HEK293 (cell line): ENCODE results near the gene RASSF8.
A peak's percentile ranks its signal among the peaks of the same experiment; 100 is the strongest.

Experiments used
- CTCF ChIA-PET: fragments of 350-600 bp; formaldehyde crosslinking; extraction: SDS; loops from one replicate; lab custom pipeline; 2021; ENCODE audit warnings: antibody characterized with exemption; lab: Yijun Ruan, JAX
- POLR2A ChIA-PET: fragments of 300-600 bp; formaldehyde crosslinking; extraction: SDS; loops from one replicate; lab custom pipeline; 2020; ENCODE audit warnings: antibody characterized with exemption, inconsistent platforms; lab: Yijun Ruan, JAX
- H3K27ac ChIP-seq: fragments of 200-500 bp; sonication (Bioruptor generic); 2 replicates; pipeline ENCODE4 v1.5.1; 2014; ENCODE audit warnings: low read depth, low read length, control low read depth, inconsistent platforms; ENCODE audit errors: extremely low read depth
- H3K36me3 ChIP-seq, 2 experiments: fragments of 200-500 bp in 1 of 2; sonication (Bioruptor generic) in 1 of 2; 1 replicate in 1 of 2; 2 replicates in 1 of 2; pipeline ENCODE4 v1.5.1; 2014 to 2017; ENCODE audit warnings: inconsistent platforms in 2 of 2, low read length in 2 of 2; ENCODE audit not compliant: control insufficient read depth in 2 of 2, insufficient read depth in 1 of 2
- H3K4me1 ChIP-seq: fragments of 200-500 bp; sonication (Bioruptor generic); 2 replicates; pipeline ENCODE4 v1.5.1; 2014; ENCODE audit warnings: mild to moderate bottlenecking, low read length, inconsistent platforms; ENCODE audit not compliant: control insufficient read depth, insufficient read depth
- H3K4me3 ChIP-seq: 2 replicates; pipeline ENCODE4 v1.5.1; 2011; ENCODE audit warnings: low read depth, mild to moderate bottlenecking, control low read depth, low read length, moderate library complexity
- H3K9me3 ChIP-seq: fragments of 200-500 bp; sonication (Bioruptor generic); 2 replicates; pipeline ENCODE4 v1.5.1; 2014; ENCODE audit warnings: low read depth, low read length, inconsistent platforms; ENCODE audit not compliant: control insufficient read depth, insufficient read depth
- GLIS1 ChIP-seq: fragments of 450-650 bp; formaldehyde crosslinking; IDR thresholded peaks from 2 replicates; pipeline ENCODE4 v1.5.1; 2016; ENCODE audit warnings: missing biosample characterization, missing genetic modification characterization
- HOXA7 ChIP-seq: sonication (generic); formaldehyde crosslinking; IDR thresholded peaks from 2 replicates; pipeline ENCODE4 v1.8.1; 2022; ENCODE audit warnings: missing genetic modification reagents, borderline replicate concordance
- KLF1 ChIP-seq: fragments of 450-650 bp; formaldehyde crosslinking; IDR thresholded peaks from 2 replicates; pipeline ENCODE4 v1.5.1; 2016; ENCODE audit warnings: missing biosample characterization, missing genetic modification characterization
- KLF9 ChIP-seq: fragments of 450-650 bp; formaldehyde crosslinking; IDR thresholded peaks from 2 replicates; pipeline ENCODE4 v1.5.1; 2016; ENCODE audit warnings: missing biosample characterization, missing genetic modification characterization, low read depth
- OSR2 ChIP-seq: fragments of 450-650 bp; formaldehyde crosslinking; IDR thresholded peaks from 2 replicates; pipeline ENCODE4 v1.5.1; 2016; ENCODE audit warnings: missing biosample characterization, missing genetic modification characterization
- PRDM6 ChIP-seq: fragments of 450-650 bp; formaldehyde crosslinking; IDR thresholded peaks from 2 replicates; pipeline ENCODE4 v1.5.1; 2017; ENCODE audit warnings: missing biosample characterization, missing genetic modification characterization
- SALL2 ChIP-seq: fragments of 450-650 bp; formaldehyde crosslinking; IDR thresholded peaks from 2 replicates; pipeline ENCODE4 v1.5.0; 2017; ENCODE audit warnings: missing biosample characterization, mild to moderate bottlenecking, missing genetic modification characterization, borderline replicate concordance
- SP3 ChIP-seq: fragments of 450-650 bp; formaldehyde crosslinking; IDR thresholded peaks from 2 replicates; pipeline ENCODE4 v1.5.1; 2016; ENCODE audit warnings: missing biosample characterization, missing genetic modification characterization
- WT1 ChIP-seq: fragments of 450-650 bp; formaldehyde crosslinking; IDR thresholded peaks from 2 replicates; pipeline ENCODE4 v1.5.1; 2016; ENCODE audit warnings: missing biosample characterization, missing genetic modification characterization
- ZBTB10 ChIP-seq: fragments of 450-650 bp; formaldehyde crosslinking; IDR thresholded peaks from 2 replicates; pipeline ENCODE4 v1.5.1; 2016; ENCODE audit warnings: missing biosample characterization, missing genetic modification characterization
- ZBTB17 ChIP-seq: fragments of 450-650 bp; formaldehyde crosslinking; IDR thresholded peaks from 2 replicates; pipeline ENCODE4 v1.5.1; 2016; ENCODE audit warnings: missing biosample characterization, missing genetic modification characterization
- ZNF121 ChIP-seq: fragments of 450-650 bp; formaldehyde crosslinking; IDR thresholded peaks from 2 replicates; pipeline ENCODE4 v1.5.1; 2016; ENCODE audit warnings: missing biosample characterization, missing genetic modification characterization
- ZNF184 ChIP-seq: fragments of 450-650 bp; IDR thresholded peaks from 2 replicates; pipeline ENCODE4 v1.5.1; 2018; ENCODE audit warnings: missing biosample characterization, mild to moderate bottlenecking, missing genetic modification characterization
- ZNF24 ChIP-seq: fragments of 450-650 bp; formaldehyde crosslinking; IDR thresholded peaks from 2 replicates; pipeline ENCODE4 v1.5.1; 2016; ENCODE audit warnings: missing biosample characterization, missing genetic modification characterization
- ZNF362 ChIP-seq: fragments of 450-650 bp; formaldehyde crosslinking; IDR thresholded peaks from 2 replicates; pipeline ENCODE4 v1.5.1; 2016; ENCODE audit warnings: missing biosample characterization, missing genetic modification characterization
- ZNF366 ChIP-seq: fragments of 450-650 bp; formaldehyde crosslinking; conservative IDR thresholded peaks from 2 replicates; pipeline ENCODE4 v1.5.1; 2016; ENCODE audit warnings: missing biosample characterization, missing genetic modification characterization
- ZNF394 ChIP-seq: fragments of 450-650 bp; formaldehyde crosslinking; IDR thresholded peaks from 2 replicates; pipeline ENCODE4 v1.5.1; 2016; ENCODE audit warnings: missing biosample characterization, missing genetic modification characterization, mild to moderate bottlenecking, moderate library complexity, borderline replicate concordance
- ZNF585B ChIP-seq: fragments of 450-650 bp; formaldehyde crosslinking; IDR thresholded peaks from 2 replicates; pipeline ENCODE4 v1.5.1; 2016; ENCODE audit warnings: missing biosample characterization, missing genetic modification characterization
- ZNF629 ChIP-seq: fragments of 450-650 bp; formaldehyde crosslinking; IDR thresholded peaks from 2 replicates; pipeline ENCODE4 v1.5.1; 2017; ENCODE audit warnings: missing biosample characterization, missing genetic modification characterization
- ZNF692 ChIP-seq: fragments of 450-650 bp; formaldehyde crosslinking; IDR thresholded peaks from 2 replicates; pipeline ENCODE4 v1.5.1; 2016; ENCODE audit warnings: missing biosample characterization, missing genetic modification characterization
- ZNF843 ChIP-seq: fragments of 450-650 bp; formaldehyde crosslinking; IDR thresholded peaks from 2 replicates; pipeline ENCODE4 v1.5.1; 2016; ENCODE audit warnings: missing biosample characterization, missing genetic modification characterization
- ZXDB ChIP-seq: fragments of 450-650 bp; formaldehyde crosslinking; IDR thresholded peaks from 2 replicates; pipeline ENCODE4 v1.5.1; 2016; ENCODE audit warnings: missing biosample characterization, missing genetic modification characterization
- TF ChIP-seq, protein P1 (sequence below): fragments of 450-650 bp; formaldehyde crosslinking; IDR thresholded peaks from 2 replicates; pipeline ENCODE4 v1.5.1; 2017; ENCODE audit warnings: missing biosample characterization, missing genetic modification characterization
- TF ChIP-seq, protein P2 (sequence below): fragments of 450-650 bp; formaldehyde crosslinking; IDR thresholded peaks from 2 replicates; pipeline ENCODE4 v1.5.1; 2016; ENCODE audit warnings: missing biosample characterization, missing genetic modification characterization
- TF ChIP-seq, protein P3 (sequence below): fragments of 450-650 bp; formaldehyde crosslinking; IDR thresholded peaks from 2 replicates; pipeline ENCODE4 v1.5.1; 2017; ENCODE audit warnings: missing biosample characterization, missing genetic modification characterization

RASSF8 gene

GRCh38 chr12:26010293-26010821, 51.9 kb downstream of the RASSF8 start:
- Histone ChIP-seq H3K36me3 (no peaks in the 10 kb centered on the region), H3K4me1 (peaks cover 15% of the 10 kb centered on the region), H3K9me3 (no peaks in the 10 kb centered on the region), H3K4me3 (no peak overlapping the region), H3K27ac (no peak overlapping the region)
- ChIA-PET POLR2A (no interaction called here), CTCF (no interaction called here)
- TF ChIP-seq OSR2 (tag by site-specific recombination) = peak; percentile 88
- TF ChIP-seq ZNF843 (tag by site-specific recombination) = peak; percentile 90
- TF ChIP-seq HOXA7 (CRISPR knock-in tag) = no peak
- peak; percentile 60; the same call in 1 of the 2 replicates for TF ChIP-seq ZNF24
- TF ChIP-seq PRDM6 (tag by site-specific recombination) = peak; percentile 85
- TF ChIP-seq ZBTB10 (tag by site-specific recombination) = 0 out of 2 replicates have a peak, but pooled peaks have one; percentile 17
- peak; percentile 84 for TF ChIP-seq ZXDB
- peak; percentile 49; the same call in 1 of the 2 replicates for TF ChIP-seq ZNF394 (tag by site-specific recombination)
- TF ChIP-seq, protein P1, sequence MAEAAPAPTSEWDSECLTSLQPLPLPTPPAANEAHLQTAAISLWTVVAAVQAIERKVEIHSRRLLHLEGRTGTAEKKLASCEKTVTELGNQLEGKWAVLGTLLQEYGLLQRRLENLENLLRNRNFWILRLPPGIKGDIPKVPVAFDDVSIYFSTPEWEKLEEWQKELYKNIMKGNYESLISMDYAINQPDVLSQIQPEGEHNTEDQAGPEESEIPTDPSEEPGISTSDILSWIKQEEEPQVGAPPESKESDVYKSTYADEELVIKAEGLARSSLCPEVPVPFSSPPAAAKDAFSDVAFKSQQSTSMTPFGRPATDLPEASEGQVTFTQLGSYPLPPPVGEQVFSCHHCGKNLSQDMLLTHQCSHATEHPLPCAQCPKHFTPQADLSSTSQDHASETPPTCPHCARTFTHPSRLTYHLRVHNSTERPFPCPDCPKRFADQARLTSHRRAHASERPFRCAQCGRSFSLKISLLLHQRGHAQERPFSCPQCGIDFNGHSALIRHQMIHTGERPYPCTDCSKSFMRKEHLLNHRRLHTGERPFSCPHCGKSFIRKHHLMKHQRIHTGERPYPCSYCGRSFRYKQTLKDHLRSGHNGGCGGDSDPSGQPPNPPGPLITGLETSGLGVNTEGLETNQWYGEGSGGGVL (tag by site-specific recombination) = peak; percentile 78
- TF ChIP-seq, protein P2, sequence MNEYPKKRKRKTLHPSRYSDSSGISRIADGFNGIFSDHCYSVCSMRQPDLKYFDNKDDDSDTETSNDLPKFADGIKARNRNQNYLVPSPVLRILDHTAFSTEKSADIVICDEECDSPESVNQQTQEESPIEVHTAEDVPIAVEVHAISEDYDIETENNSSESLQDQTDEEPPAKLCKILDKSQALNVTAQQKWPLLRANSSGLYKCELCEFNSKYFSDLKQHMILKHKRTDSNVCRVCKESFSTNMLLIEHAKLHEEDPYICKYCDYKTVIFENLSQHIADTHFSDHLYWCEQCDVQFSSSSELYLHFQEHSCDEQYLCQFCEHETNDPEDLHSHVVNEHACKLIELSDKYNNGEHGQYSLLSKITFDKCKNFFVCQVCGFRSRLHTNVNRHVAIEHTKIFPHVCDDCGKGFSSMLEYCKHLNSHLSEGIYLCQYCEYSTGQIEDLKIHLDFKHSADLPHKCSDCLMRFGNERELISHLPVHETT (tag by site-specific recombination) = no peak
- 0 out of 2 replicates have a peak, but pooled peaks have one; percentile 17 for TF ChIP-seq KLF9 (tag by site-specific recombination)
- 0 out of 2 replicates have a peak, but pooled peaks have one; percentile 1 for TF ChIP-seq ZNF585B
- TF ChIP-seq SALL2 = no peak
- peak; percentile 64; the same call in 1 of the 2 replicates for TF ChIP-seq KLF1 (tag by site-specific recombination)
- 0 out of 2 replicates have a peak, but pooled peaks have one; percentile 49 for TF ChIP-seq ZNF366 (tag by site-specific recombination)
- no peak for TF ChIP-seq ZNF121 (tag by site-specific recombination)
- TF ChIP-seq ZNF184 (tag by site-specific recombination) = no peak
- 0 out of 2 replicates have a peak, but pooled peaks have one; percentile 15 for TF ChIP-seq SP3 (tag by site-specific recombination)
- TF ChIP-seq ZNF362 (tag by site-specific recombination) = no peak
- peak; percentile 46 for TF ChIP-seq ZBTB17 (tag by site-specific recombination)
- peak; percentile 73 for TF ChIP-seq GLIS1
- TF ChIP-seq ZNF692 (tag by site-specific recombination) = peak; percentile 84
- TF ChIP-seq ZNF629 (tag by site-specific recombination) = peak; percentile 57
- TF ChIP-seq, protein P3, sequence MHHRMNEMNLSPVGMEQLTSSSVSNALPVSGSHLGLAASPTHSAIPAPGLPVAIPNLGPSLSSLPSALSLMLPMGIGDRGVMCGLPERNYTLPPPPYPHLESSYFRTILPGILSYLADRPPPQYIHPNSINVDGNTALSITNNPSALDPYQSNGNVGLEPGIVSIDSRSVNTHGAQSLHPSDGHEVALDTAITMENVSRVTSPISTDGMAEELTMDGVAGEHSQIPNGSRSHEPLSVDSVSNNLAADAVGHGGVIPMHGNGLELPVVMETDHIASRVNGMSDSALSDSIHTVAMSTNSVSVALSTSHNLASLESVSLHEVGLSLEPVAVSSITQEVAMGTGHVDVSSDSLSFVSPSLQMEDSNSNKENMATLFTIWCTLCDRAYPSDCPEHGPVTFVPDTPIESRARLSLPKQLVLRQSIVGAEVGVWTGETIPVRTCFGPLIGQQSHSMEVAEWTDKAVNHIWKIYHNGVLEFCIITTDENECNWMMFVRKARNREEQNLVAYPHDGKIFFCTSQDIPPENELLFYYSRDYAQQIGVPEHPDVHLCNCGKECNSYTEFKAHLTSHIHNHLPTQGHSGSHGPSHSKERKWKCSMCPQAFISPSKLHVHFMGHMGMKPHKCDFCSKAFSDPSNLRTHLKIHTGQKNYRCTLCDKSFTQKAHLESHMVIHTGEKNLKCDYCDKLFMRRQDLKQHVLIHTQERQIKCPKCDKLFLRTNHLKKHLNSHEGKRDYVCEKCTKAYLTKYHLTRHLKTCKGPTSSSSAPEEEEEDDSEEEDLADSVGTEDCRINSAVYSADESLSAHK = peak; percentile 61; the same call in 1 of the 2 replicates
- peak; percentile 99 for TF ChIP-seq WT1 (tag by site-specific recombination)
